Aorta (tissue), 5 donors: ENCODE data around the gene OSBPL2. TPM values are rescaled to one million over a fixed set of nuclear protein-coding genes. Genes with fewer than 3 reads are reported as not detected.

Experiments
- ATAC-seq: fragments of 200-7000 bp; cut with Tn5 transposase; one replicate; pipeline ENCODE4 v1.9.1; 2022; ENCODE audit warnings: moderate library complexity; ENCODE audit not compliant: low FRiP score
- DNase-seq, 2 donors: peaks; one replicate each; pipeline ENCODE4 v3.0.0-alpha.2; 2020
- H3K27ac ChIP-seq, 2 donors: one replicate each; pipeline ENCODE4 v1.5.1; 2013; ENCODE audit warnings: low read length in 2 of 2, mild to moderate bottlenecking in 2 of 2, moderate library complexity in 2 of 2, control low read depth in 1 of 2, inconsistent platforms in 1 of 2, low read depth in 1 of 2
- H3K27me3 ChIP-seq, 2 donors: one replicate each; pipeline ENCODE4 v1.6.1; 2013; ENCODE audit warnings: control low read depth in 1 of 2, low read length in 1 of 2, mild to moderate bottlenecking in 1 of 2, moderate library complexity in 1 of 2; ENCODE audit not compliant: insufficient read depth in 2 of 2, control insufficient read depth in 1 of 2
- H3K36me3 ChIP-seq, 2 donors: one replicate each; pipeline ENCODE4 v1.6.1; 2013; ENCODE audit warnings: control low read depth in 1 of 2, low read length in 1 of 2, mild to moderate bottlenecking in 1 of 2; ENCODE audit not compliant: insufficient read depth in 2 of 2, control insufficient read depth in 1 of 2
- H3K4me1 ChIP-seq, 2 donors: one replicate each; pipeline ENCODE4 v1.6.1; 2013; ENCODE audit warnings: low read length in 2 of 2, control low read depth in 1 of 2, mild to moderate bottlenecking in 1 of 2, moderate library complexity in 1 of 2; ENCODE audit not compliant: insufficient read depth in 2 of 2, control insufficient read depth in 1 of 2
- H3K4me3 ChIP-seq, 2 donors: one replicate each; pipeline ENCODE4 v1.5.1; 2013; ENCODE audit warnings: low read length in 2 of 2, control low read depth in 1 of 2, mild to moderate bottlenecking in 1 of 2
- H3K9me3 ChIP-seq: one replicate; pipeline ENCODE4 v1.6.1; 2013; ENCODE audit warnings: mild to moderate bottlenecking, low read length; ENCODE audit not compliant: control insufficient read depth
- WGBS, 2 donors: extraction: QIAGEN DNeasy Blood & Tissue Kit; methylation state at CpG; one replicate each; pipeline ENCODE4 v1.1.7; 2013; 5-methylcytosine and 5-hydroxymethylcytosine counted together
- intact Hi-C, 2 donors: fragments of 100-400 bp; cut with DNase I; formaldehyde crosslinking; loops; one replicate each; pipeline versions ENCODE4 v1.14.2 to v1.15.0; 2022
- long read RNA-seq, 2 donors: library from polyadenylated mRNA; unstranded; transcript quantifications; one replicate each; pipeline ENCODE4 v2.0.0, GENCODE V29; 2020 to 2021
- polyA plus RNA-seq, 2 donors: library from polyadenylated mRNA; stranded (reverse); fragments of 200-250 nt; gene quantifications; one replicate each; pipeline ENCODE4 v1.2.3, GENCODE V29; 2013
- total RNA-seq, 2 donors: library from RNA; stranded (reverse); fragmentation: NEBNext Ultra II Directional; extraction: Animal tissue kit (Norgen Biotek cat#: 25700); gene quantifications; one replicate each; pipeline ENCODE4 v1.2.1, GENCODE V29; 2021
- donor health status: healthy with polysubstance abuse.
- donor health status: Bipolar disorder and iron deficiency.
- donor health status: DM: no; HTN: no; CAD: no.
- donor health status: DM: no; HTN: no; CAD: no.
- donor health status: DM: yes; HTN: yes; CAD: no.

Gene OSBPL2
- 10 to 100 TPM; 58.0 to 71.3 TPM for total RNA-seq
- polyA plus RNA-seq = 10 to 100 TPM; 16.2 to 27.8 TPM
- long read RNA-seq, donor 1, full-length matches to known transcripts = 44 of 67 reads
- long read RNA-seq, donor 1, partial matches to known transcripts = 8 of 67 reads
- long read RNA-seq, donor 1, other reads (novel, unspliced or antisense) = 15 of 67 reads
- long read RNA-seq, donor 2, full-length matches to known transcripts = 8 of 18 reads
- long read RNA-seq, donor 2, partial matches to known transcripts = 4 of 18 reads
- long read RNA-seq, donor 2, other reads (novel, unspliced or antisense) = 6 of 18 reads

DNA sequence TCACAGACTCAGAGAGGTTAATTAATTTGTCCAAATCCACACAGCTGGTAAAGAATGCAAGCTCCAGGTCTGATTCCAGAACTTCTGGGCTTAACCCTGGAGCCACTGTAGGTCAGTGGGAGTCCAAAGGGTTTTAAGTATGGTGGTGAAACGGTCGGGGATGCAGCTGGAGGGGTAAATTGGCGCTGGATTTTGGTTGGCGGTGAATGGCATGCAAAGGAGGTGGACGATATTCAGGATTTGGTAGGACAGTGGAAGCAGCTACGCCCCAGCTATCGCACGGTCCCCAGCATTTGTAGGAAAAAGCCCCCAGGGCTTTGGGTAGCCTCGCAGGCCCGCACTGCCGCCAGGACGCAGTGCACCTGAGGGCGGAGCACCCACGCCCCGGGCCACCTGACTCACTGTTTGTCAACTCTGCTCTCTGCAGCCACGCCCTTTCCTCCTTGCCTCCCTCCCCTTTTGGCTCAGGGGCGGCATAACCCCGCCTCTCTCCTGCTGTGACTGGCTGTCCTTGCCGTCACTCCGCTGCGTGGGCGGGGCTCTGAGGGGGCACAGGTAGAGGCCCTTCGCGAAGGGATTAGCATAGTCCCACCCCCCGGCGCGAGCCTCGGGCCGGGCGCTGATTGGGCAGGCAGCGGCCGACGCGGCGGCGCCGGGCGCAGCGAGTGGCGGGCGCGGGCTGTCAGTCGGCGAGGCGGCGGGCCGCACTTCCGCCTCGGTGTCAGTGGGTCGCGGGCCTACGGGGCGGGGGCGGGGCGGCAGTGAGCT is at the start of gene OSBPL2:
Gene OSBPL2 (plus strand): TSS at position 721 of the 768 bp plus-strand sequence. CDS start 17,664 bp downstream, outside the sequence.
- intact Hi-C loops = loop anchor here in 1 of 2 donors (2.0 kb wide), 2 partner anchors 55 to 93 kb away; partner anchors contain the start of gene MTG2
- 2% methylated on average over 34 to 55 of the region's 55 CpGs for WGBS, 2 donors
- Histone ChIP-seq H3K27me3 (no peaks in the 10 kb centered on the region), H3K9me3 (peaks cover 2% of the 10 kb centered on the region), H3K36me3 (peaks cover 0 to 3% of the 10 kb centered on the region in 2 donors), H3K4me1 (no peaks in the 10 kb centered on the region), H3K27ac (peak within 1 kb of the TSS; percentile 20 to 79), H3K4me3 (peak within 1 kb of the TSS; percentile 90 to 93)
- peak; percentile 100 for ATAC-seq
- peak; percentile 99 for DNase-seq

DNA sequence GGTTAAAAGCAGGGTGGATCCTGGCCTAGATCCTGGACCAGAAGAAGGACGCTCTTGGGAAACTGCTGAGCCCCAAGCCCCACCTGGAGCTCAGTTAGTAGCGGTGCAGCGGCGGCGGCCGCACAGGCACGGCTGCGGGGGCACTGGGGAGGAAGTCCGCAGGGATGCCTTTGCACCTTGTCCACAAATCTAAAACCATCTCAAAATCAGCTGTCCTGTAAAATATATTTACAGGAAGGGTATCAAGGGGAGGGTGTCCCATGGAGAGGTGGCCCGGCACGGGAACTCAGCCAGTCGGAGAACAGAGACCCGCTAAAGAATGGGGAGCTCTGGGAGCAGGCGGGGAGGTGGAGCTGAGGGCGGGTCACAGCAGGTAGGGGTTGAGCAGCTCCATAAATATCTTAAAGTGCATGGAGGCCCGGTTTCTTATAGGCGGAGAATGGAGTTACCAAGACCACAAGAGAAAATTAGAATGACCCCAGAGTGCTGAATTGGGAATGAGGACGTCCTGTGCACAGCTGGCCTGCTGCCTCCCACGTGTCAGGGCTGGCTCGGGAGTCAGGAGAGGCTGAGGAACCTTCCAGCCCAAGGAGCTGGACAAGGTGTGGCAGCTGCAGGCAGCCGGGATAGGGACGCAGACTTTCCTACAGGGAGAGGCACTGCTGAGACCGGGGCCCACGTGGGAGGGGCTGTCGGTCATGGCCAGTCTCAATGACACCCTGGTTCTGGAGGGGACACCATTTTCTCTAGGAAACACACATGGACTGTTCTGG is 47.5 kb upstream of the OSBPL2 start:
- WGBS, 2 donors = 84 to 85% methylated on average over 25 of the region's 25 CpGs
- H3K36me3 ChIP-seq = peaks cover 0 to 1% of the 10 kb centered on the region in 2 donors
- DNase-seq = peak; percentile 20 to 55
- no peak overlapping the region for H3K27ac ChIP-seq
- peaks cover 0 to 2% of the 10 kb centered on the region in 2 donors for H3K4me1 ChIP-seq
- H3K27me3 ChIP-seq = no peaks in the 10 kb centered on the region
- no peak for ATAC-seq
- H3K4me3 ChIP-seq = no peak overlapping the region
- intact Hi-C loops = no loop called here
- H3K9me3 ChIP-seq = no peaks in the 10 kb centered on the region

DNA sequence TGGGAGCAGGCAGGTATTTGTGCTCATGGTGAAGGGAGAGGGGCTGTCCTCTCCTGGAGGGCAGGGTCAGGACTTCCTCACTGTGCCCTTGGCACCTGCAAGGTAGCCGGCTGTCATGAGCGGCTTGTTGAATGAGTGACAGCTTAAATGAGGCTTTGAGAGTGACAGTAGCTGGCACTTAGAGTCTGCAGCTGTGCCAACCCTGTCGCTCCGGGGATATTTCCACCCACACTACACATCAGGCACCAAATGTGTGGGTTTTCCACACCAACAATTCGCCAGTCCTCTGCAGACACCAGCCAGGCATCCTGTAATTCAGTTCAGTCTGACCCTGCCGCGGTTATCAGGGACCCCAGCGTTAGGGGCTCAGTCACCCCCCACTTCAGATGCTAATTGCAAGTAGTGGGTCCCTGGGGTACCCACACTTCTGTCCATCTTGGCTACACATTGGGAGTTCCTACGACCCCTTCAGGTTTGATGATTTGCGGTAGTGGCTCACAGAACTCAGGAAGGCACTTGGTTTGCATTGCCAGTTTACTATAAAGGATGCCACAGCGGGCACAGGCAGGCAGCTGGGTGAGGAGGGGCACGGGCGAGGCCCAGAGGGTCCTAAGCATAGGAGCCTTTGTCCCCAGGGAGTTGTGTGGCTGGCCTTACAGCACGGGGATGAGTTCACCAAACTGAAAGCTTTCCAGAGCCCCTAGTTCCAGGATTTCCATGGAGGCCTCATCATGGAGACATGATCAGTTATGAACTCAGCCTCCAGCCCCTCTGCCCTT is 46.4 kb upstream of the OSBPL2 start:
- H3K4me3 ChIP-seq = no peak overlapping the region
- 70 to 75% methylated on average over 14 of the region's 14 CpGs for WGBS, 2 donors
- peak; percentile 26 to 70 for DNase-seq
- no peaks in the 10 kb centered on the region for H3K27me3 ChIP-seq
- H3K9me3 ChIP-seq = no peaks in the 10 kb centered on the region
- intact Hi-C loops = no loop called here
- no peak for ATAC-seq
- H3K36me3 ChIP-seq = peaks cover 0 to 2% of the 10 kb centered on the region in 2 donors
- no peak overlapping the region for H3K27ac ChIP-seq
- H3K4me1 ChIP-seq = no peaks in the 10 kb centered on the region

DNA sequence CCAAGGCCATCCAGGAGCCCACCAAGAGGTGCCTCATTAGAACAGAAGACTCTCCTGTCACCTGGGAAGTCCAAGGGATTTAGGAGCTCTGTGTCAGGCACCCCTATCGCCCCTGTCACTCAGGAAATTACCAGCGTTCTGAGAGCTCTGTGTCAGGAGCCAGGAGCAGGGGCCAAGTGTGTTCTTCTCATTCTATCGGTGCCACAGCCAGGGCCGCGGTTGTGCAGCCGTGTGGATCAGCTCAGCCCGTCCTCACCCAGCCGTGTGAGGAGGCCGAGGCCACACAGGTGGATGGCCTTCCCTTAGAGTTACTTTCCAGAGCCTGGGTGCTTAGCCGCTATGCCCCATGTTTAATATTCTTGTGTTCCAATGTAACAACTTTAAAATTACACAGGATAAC is 45.7 kb upstream of the OSBPL2 start:
- H3K4me1 ChIP-seq = no peaks in the 10 kb centered on the region
- no peak overlapping the region for H3K27ac ChIP-seq
- H3K4me3 ChIP-seq = no peak overlapping the region
- peaks cover 0 to 2% of the 10 kb centered on the region in 2 donors for H3K36me3 ChIP-seq
- ATAC-seq (no peak), DNase-seq (peak; percentile 17 to 46)
- 82 to 84% methylated on average over 10 of the region's 10 CpGs for WGBS, 2 donors
- no peaks in the 10 kb centered on the region for H3K27me3 ChIP-seq
- no peaks in the 10 kb centered on the region for H3K9me3 ChIP-seq
- intact Hi-C loops = no loop called here

DNA sequence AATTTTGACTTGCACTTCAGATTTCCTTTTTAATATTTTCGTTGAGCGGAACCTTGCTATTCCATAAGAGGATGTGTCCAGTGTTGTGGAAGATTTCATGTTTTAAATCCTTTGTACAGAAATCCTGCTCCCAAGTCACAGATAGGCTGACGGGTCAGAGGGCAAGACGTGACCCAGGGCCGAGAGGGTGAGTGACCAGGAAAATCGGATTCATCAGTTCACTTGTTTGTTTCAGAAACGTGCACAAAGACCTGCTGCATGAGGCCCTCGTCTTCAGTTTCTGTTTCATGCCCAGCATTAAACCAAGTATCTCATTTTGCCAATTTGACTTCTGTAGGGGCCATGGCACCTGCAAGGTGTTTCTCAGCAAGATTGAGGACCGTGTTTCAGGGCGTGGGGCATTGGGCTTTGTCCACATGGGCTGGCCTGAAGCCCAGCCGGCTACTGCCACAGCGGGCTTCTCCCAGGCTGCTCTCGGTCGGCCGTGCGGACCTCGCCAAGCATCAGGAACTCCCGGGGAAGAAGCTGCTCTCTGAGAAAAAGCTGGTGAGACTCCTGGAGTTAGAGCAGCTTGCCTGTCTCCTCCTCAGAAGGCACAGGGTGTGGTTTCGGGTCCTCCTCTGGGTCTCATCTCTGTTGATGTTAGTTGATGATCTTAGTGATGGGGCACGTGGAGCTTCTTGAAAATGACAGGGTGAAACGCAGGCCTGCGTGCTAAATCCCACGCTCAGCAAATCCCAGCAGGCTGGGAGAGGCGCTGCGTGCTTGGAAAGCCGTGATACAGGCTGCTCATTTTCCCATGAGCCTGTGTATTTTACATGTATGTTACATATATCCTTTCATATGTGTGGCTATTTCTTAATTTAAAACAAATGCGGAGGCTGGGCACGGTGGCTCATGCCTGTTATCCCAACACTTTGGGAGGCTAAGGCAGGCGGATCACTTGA is 45.0 kb upstream of the OSBPL2 start:
- H3K9me3 ChIP-seq = no peaks in the 10 kb centered on the region

DNA sequence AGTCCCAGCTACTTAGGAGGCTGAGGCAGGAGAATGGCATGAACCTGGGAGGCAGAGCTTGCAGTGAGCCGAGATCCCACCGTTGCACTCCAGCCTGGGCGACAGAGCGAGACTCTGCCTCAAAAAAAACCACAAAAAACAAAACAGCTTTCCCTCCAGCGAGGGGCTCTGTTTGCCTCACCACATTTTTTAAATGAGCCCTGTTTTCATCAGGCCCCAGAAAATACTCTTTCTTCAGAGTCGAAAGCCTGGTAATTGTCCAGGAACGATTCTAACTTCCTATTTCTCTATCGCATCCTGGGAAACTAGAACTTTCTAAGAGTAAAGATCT is 43.3 kb upstream of the OSBPL2 start:
- Histone ChIP-seq H3K4me1 (no peaks in the 10 kb centered on the region), H3K4me3 (no peak overlapping the region), H3K27ac (no peak overlapping the region), H3K36me3 (peaks cover 0 to 4% of the 10 kb centered on the region in 2 donors), H3K9me3 (no peaks in the 10 kb centered on the region), H3K27me3 (no peaks in the 10 kb centered on the region)
- ATAC-seq (no peak), DNase-seq (peak in 1 of 2 donors; percentile 9)
- WGBS, 2 donors = 71 to 72% methylated on average over 8 of the region's 8 CpGs
- intact Hi-C loops = no loop called here

More for the DNA sequence above, 45.0 kb upstream of the OSBPL2 start:
- H3K36me3 ChIP-seq = peaks cover 0 to 2% of the 10 kb centered on the region in 2 donors
- ATAC-seq = no peak
- H3K27me3 ChIP-seq = no peaks in the 10 kb centered on the region
- WGBS, 2 donors = 86 to 87% methylated on average over 29 of the region's 29 CpGs
- no peaks in the 10 kb centered on the region for H3K4me1 ChIP-seq
- no peak overlapping the region for H3K27ac ChIP-seq
- intact Hi-C loops = no loop called here
- DNase-seq = peak; percentile 19 to 54
- no peak overlapping the region for H3K4me3 ChIP-seq

DNA sequence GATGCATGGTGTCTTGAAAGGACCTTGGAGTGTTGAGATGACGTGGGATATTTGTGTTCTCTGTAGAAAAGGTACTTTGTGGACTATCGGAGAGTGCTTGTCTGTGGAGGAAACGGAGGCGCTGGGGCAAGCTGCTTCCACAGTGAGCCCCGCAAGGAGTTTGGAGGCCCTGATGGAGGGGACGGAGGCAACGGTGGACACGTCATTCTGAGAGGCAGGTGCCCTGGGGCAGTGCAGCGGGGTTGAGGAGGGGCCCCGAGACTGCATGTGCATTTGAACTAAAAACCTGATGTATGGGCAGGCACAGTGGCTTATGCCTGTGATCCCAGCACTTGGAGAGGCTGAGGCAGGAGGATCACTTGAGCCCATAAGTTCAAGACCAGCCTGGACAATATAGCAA is 42.6 kb upstream of the OSBPL2 start:
- DNase-seq = peak; percentile 21 to 55
- H3K27me3 ChIP-seq = no peaks in the 10 kb centered on the region
- H3K4me1 ChIP-seq = no peaks in the 10 kb centered on the region
- WGBS, 2 donors = 91 to 94% methylated on average over 10 of the region's 10 CpGs
- no peak overlapping the region for H3K27ac ChIP-seq
- intact Hi-C loops = no loop called here
- no peaks in the 10 kb centered on the region for H3K9me3 ChIP-seq
- ATAC-seq = no peak
- peaks cover 0 to 4% of the 10 kb centered on the region in 2 donors for H3K36me3 ChIP-seq
- H3K4me3 ChIP-seq = no peak overlapping the region
